Measurements from ENCODE around the gene ZNF160.
"Not testable (repeated sequence)": the region's sequence is repeated elsewhere in the genome, so short reads cannot be mapped to it uniquely, and the experiment has no call there.

Gene ZNF160

DNA sequence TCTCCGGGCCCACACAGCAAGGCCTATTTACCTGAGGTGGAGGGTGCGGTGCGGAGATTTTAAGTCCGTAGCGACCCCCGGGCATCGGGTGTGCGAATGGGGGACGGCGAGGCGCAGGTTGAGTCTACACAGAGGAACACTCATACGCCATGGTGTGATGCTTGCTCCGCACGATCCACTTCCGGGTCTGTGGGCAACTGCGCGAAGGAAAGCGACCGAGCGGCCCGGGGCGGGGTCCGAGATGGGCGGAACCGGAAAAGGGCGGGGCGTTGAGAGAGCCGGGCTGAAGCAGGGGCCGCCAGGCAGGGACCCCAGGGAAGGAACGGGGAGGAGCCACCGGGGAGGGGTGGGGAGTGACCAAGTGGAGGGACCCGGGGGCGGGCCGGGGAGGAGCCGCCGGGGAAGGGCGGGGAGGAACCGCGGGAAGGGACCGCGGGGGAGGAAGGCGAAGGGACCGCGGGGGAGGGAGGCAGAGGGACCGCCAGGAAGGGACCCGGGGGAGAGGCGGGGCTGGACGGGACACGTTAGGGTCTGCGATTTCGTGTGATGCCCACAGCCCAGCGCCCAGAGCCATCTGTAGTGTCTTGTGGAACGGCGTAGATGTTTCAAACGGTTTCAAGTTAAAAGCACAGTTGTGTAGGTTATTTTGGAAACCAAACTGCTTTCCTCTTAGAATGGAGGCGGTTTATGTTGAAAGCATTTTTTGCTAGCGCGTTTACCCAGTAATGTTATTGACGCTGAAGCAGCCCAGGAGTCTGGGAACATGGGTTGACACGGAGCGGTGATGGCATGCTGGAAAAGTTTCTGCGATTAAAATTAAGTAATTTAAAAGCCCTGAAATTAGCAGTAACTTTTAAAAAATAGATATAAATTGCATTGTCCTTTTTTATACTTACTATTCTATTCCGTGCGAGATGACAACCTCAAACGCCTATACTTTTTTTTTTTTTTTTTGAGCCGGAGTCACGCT lies at the start of gene ZNF160:
TSS of gene ZNF160 (minus strand) at position 189 of the 970 bp plus-strand sequence. CDS start 17,146 bp downstream, outside the sequence.
- DNase-seq (ENCODE audit: low spot score): peak; percentile 98

DNA sequence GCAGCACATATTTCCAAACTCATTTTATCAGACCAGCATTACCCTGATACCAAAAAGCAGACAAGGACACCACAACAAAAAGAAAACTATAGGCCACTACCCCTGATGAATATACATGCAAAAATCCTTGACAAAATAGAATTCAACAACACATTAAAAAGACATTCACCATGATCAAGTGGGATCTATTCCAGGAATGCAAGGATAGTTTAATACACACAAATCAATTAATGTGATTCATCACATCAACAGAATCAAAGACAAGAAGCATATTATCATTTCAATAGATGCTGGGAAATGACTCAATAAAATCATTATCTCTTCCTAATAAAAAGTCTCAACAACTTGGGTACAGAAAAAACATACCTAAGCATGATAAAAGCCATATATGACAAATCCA lies 44.4 kb upstream of the ZNF160 start:
- no peak for DNase-seq (ENCODE audit: low spot score)

DNA sequence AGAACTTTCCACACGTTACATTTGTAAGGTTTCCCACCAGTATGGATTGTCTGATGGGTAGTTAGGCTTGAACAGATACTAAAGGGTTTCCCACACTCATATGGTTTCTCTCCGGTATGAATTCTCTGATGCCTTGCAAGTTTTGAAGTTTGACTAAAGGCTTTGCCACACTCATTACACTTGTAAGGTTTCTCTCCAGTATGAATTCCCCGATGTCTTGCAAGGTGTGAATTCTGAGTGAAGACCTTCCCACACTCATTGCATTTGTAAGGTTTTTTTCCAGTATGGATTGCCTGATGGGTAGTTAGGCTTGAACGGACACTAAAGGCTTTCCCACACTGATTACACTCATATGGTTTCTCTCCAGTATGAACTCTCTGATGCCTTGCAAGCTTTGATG lies 37.1 kb upstream of the ZNF160 start:
- no peak for DNase-seq (ENCODE audit: low spot score)

DNA sequence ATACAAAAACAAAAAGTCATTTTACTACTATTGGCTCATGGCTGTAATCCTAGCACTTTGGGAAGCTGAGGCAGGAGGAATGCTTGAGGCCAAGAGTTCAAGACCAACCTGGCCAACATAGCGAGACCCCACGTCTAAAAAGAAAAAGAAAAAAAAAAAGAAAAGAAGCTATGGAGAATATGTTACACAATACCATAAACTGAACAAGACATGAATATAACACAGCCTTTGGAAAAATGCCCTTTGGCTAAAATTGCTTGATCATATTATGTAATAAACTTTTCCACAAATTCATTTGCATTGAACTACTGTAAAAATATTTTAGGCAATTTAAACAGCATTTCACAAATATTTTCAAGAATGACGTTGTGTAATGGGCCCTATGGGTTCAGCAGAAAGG lies 33.2 kb upstream of the ZNF160 start:
- no peak for DNase-seq (ENCODE audit: low spot score)

DNA sequence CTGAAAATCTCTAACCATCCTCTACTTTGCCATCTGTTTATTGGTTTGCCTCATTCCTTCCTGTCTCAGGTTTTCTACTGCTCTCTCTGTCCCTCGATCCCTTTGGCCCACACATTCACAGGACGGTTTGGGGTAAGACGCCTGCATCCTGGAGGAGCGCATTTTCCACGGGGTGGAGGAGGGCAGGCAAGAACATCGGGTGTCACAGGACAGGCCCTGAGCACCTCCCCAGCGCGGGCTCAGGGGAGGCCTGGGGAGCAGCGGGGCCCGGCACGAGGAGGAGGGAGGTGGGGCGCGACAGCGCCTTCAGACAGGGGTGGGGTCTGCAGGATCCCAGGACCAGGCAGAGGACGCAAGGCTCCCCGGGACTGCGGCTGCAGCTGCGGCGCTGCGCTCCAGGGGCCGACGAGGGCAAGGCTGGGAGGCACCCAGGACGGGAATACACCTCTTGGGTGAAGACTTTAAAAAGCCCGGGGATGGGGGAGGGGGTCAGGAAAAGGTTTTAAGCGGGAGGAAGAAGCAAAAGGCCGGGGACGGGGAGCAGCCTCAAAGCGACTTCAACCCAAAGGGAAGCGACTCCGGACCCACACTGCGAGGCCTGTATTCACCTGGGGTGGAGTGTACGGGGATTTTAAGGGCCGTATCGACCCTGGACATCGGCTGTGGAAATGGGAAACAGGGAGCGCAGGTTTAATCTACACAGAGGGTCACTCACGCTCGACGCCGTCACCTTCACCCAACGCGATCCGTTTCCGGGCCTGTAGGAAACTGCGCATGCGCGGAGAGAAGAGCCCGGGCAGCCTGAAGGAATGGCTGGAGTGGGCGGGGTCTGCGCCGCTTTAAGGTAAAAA lies 29.1 kb upstream of the ZNF160 start, which contains the start of gene ZNF415:
TSS of gene ZNF415 (minus strand) at position 770 of the 851 bp plus-strand sequence. CDS start 10,234 bp downstream, outside the sequence.
- DNase-seq (ENCODE audit: low spot score): peak; percentile 66

DNA sequence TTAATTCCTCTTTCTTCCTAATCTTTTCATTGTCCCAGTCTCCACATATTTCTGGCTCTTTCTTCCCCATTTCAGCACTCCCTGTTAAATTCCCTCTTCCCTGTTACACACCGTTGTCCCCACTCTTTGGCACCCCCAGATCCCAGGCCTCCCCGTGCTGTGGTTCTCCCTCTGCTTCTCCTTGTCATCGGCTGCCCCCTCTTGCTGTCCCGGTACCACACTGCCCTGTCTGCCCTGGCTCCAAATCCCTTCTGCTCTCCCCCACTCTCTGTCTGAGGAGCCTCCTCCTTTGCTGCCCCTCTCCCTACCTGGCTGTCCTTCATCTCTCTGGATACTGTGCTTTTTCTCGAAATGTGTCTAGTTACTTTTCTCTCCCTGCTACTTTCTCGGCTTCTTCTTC lies 28.5 kb upstream of the ZNF160 start:
- DNase-seq (ENCODE audit: low spot score): peak; percentile 50

DNA sequence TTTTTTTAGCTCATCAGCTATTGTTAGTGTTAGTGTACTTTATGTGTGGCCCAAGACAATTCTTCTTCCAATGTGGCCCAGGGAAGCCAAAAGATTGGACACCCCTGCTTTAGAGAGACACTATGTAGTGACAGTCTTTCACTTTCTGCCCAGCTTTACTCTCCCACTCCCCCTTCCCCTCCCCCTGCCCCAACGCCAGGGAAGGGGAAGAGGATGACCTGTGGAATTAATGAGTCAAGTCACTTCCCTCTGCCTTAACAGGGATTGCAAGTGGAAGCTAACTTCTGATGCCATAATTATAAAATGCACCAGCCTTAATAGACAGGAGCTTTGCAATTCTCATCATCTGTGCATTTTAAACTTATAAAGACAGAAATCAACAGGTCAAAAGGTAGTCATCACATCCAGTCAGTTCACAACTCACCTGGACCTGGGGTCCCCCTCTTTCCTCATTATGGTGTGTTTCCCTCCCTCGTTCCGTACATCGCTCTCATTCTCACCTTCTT lies 27.9 kb upstream of the ZNF160 start:
- no peak for DNase-seq (ENCODE audit: low spot score)

DNA sequence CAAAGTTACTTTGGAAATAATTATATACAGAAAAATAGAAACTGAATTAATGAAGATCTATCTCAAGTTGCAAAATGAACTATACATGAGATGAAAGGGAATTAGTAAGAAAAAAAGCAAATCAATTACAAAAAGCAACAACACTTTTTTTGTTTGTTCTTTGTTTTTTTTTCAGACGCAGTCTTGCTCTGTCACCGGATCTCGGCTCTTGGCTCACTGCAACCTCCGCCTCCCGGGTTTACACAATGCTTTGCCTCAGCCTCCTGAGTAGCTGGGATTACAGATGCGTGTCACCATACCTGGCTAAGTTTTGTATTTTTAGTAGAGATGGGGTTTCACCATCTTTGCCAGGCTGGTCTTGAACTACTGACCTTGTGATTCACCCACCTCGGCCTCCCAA lies 27.3 kb upstream of the ZNF160 start:
- peak; percentile 41 for DNase-seq (ENCODE audit: low spot score)

DNA sequence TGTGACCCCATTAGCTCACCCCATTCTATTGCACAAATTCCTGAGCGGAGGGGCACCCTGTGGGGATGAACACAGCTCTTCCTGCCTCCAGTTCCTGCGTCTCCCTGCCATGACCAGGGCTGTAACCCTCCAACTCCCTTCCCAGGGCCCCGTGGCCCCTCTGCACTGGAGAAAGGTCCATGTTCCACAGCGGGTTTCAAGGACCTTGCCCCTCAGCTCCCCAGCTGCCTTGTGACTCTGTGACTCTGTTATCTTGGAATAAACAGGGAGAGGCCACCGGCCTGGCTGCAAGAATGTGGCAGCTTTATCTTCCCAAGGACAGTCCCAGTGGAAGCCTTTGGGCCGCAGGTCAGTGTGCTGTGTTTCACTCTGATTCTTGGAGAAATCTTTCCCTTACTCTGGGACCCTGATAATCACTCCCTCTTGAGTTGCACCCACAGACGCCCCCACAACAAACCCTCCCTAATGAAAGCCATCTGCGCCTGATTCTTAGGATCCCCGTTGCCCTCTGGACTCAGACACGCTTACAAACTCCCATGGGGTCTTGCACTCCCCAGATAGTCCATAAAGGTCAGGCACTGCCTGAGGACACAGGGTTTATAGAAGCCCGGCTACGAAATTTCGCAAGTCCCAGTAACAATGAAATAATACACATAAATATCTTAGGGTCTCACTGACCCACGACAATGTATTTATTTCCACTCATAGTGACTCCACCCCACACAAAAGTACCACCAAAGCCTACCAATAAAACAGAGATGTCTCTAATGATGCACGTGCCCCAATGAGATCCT lies 23.7 kb upstream of the ZNF160 start:
- not testable (repeated sequence) for DNase-seq (ENCODE audit: low spot score)

DNA sequence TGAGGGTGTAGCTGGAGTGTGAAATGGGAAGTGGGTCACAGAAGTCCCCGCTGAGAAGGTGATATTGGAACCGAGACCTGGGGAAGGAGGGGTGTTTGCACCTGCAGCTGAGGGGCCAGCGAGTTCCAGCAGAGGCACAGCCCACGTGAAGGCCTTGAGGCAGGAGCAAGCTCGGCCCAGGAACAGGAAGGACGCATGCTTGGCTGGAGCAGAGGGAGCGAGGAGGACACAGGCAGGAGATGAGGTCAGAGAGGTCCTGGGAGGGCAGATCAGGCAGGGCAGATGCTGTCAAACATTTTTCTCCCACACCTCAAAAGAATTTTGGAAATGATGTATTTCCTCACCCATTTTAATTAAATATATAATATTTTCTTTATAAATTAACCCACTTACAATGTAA lies 20.2 kb upstream of the ZNF160 start:
- no peak for DNase-seq (ENCODE audit: low spot score)

DNA sequence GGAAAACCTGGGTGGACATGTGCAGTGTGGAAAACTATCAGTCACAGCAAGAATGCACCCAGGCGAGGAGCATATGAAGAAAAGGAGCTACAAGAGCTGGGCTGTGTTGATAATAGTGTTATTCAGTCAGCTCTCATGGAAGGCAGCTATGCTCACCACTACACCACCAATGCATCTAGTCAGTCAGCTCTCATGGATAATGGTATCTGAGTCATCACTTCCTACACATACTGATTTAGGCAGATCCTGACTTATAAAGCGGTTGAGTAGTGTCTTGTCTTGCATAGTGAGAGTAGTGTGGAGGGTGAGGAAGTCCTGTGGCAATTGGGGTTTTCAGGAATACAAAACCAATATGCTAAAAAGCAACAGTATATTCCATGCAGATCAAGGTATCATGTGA lies 9.1 kb upstream of the ZNF160 start:
- no peak for DNase-seq (ENCODE audit: low spot score)

DNA sequence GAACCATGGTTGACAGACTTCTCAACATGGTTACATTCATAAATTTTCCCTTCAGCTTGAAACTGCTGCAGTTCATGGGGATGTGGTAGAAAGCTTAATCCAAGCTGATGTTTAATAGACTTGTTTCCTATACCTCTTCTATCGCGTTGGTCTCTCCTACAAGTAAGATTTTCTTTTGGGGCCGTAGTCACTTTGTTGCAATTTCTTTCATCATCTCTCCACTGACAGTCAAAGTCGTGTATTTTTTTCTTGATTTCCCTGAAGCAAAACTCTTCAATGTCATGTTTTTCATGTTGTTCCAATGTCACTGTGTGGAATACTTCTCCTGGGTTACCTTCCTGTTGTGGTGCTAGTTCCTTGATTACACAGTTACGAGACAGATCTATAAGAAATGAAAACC lies 6.3 kb upstream of the ZNF160 start:
- no peak for DNase-seq (ENCODE audit: low spot score)

DNA sequence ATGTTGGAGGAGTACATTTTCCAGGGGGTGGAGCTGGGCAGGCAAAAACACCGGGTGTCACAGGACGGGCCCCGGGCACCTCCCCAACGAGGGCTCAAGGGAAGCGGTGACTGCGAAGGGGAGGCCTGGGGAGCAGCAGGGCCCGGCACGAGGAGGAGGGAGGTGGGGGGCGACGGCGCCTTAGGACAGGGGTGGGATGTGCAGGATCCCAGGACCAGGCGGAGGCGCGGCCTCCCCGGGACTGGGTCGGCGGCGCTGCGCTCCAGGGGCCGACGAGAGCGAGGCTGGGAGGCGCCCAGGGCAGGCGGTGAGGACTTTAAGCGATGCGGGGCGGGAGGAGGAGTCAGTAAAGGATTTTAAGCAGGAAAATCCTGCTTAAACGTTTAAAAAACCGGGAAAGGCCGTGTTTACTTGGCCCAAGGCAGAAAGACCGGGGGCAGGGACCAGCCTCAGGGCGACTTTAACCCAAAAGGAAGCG lies 427 bp downstream of the ZNF160 start:
- no peak for DNase-seq (ENCODE audit: low spot score)

DNA sequence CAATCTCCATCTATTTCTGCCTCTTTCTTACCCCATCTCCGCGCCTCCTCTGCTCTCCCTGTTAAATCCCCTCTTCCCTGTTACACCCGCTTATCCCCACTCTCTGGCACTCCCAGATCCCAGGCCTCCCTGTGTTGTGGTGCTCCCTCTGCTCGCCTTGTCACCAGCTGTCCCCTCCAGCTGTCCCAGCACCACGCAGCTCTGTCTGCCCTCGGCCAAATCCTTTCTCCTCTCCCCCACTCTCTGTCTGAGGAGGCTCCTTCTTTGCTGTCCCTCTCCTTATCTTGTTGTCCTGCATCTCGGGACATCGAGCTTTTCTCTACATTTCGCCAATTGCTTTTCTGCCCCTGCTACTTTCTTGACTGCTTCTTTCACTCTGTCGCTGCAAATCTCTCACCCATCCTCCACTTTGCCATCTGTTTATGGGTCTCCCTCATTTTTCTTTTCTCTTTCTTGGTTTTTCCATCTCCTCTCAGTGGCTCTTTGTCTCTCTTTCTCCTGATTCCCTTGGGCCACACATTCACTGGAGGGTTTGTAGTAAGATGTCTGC lies 941 bp downstream of the ZNF160 start:
- DNase-seq (ENCODE audit: low spot score): no peak

DNA sequence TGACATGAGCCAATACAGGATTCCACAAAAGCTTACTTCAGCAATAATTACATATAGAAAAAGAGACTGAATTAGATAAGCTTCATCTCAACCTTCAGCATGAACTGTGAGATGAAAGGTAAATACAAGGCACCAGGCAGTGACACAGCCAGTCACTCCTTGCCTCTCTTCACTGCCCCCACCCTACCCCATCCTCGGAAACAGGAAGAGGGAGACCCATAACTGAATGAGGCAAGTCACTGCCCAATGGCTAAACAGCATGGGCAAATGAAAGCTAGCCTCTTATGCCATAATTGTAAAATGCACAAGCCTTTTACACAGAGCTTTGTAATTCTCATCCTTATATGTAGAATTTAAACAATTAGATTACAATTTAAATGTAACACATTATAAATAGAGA lies 1.7 kb downstream of the ZNF160 start:
- DNase-seq (ENCODE audit: low spot score): no peak

DNA sequence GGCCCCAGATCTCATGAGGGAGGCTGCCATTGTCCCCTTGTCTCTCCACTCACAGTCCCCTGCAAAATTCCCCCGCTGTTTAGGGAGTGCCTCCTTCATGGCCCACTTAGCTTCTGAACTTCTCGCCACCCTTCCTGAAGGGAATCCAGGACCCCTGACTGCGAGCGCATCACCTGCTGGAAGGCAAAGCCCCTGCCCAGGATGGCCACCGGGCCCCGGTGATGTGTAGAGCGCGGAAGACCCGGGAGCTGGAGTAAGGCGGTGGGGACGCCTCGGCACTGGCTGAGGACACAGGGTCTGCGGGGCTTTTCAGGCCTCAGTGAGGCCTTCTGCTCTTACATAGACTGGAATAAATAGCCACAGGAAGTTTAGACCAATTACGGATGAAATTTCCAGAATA lies 4.7 kb downstream of the ZNF160 start:
- not testable (repeated sequence) for DNase-seq (ENCODE audit: low spot score)

DNA sequence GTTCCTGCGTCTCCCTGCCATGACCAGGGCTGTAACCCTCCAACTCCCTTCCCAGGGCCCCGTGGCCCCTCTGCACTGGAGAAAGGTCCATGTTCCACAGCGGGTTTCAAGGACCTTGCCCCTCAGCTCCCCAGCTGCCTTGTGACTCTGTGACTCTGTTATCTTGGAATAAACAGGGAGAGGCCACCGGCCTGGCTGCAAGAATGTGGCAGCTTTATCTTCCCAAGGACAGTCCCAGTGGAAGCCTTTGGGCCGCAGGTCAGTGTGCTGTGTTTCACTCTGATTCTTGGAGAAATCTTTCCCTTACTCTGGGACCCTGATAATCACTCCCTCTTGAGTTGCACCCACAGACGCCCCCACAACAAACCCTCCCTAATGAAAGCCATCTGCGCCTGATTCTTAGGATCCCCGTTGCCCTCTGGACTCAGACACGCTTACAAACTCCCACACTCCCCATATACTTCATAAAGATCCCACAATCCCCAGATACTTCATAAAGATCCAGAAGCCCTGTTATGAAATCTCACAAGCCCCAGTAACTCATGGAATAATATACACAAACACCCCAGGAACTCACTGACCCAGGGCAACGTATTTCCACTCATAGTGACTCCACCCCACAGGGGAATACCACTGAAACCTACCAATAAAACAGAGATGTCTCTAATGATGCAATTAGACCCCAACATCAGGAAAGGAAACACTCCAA lies 6.1 kb downstream of the ZNF160 start:
- DNase-seq (ENCODE audit: low spot score): not testable (repeated sequence)

DNA sequence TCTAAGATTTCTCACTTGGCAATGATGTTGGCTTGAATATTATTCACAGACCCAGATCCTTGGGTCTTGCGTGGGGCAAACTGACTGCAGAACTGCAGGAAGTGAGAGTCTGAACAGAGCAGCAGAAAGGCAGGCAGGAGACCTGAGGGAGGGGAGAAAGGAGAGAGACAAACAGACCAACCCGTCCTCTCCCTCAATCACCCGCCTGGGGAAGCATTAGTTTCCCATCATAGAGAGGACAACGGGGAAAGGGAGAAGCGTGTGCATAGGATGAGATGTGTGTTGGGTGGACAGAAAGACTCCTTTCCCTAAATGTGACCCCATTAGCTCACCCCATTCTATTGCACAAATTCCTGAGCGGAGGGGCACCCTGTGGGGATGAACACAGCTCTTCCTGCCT lies 6.6 kb downstream of the ZNF160 start:
- DNase-seq (ENCODE audit: low spot score): not testable (repeated sequence)

DNA sequence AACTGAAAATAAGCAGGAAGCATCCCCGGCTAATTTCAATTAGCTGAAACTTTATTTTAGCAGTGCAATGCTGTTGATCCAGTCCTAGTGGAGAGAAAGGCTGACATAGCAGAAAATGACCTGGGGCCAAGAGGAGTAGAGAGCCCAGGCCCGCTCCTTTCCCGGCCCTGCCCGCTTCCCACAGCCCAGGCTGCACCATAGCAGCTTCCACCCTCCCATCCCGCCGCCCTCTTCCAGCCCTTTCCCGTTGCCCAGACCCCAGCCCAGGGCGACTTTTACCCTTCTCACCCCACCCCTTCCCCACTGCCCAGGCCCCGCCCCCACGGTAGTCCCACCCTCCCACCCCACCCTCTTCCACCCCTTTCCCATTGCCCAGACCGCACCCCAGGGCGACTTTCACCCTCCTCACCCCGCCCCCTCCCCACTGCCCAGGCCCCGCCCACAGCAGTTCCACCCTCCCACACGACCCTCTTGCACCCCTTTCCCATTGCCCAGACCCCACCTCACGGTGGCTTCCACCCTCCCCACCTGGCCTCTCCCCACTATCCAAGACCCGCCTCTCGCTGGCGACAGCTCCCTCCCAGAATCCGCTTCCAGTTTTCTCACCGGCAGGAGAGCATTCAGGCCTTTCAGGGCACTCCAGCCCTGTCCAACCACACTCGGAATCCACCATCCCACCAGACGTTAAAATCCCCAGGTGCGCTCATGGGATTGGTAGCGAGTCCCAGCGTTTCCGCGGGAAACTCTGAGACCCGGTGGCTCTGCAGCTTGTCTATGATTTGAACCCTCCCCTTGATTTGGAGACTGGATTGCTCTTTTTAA lies 8.3 kb downstream of the ZNF160 start:
- no peak for DNase-seq (ENCODE audit: low spot score)

DNA sequence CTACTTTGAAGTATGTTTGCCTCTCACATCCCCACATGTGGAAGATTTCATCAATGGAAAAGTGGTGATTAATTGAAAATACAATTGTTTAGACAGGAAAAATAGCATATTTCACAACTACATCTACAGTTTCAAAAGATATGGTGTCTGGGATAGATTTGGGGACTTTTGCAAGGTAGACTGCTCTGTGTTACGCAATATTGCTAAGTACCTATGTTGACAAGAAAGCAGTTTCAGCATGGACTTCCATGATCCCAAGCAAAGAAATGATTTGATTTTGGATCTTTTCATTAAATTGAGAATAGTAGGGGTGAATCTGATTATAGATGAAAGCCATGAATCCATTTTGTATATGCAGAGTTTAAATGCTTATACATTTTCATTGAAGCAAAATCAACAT lies 10.5 kb downstream of the ZNF160 start:
- DNase-seq (ENCODE audit: low spot score): no peak

Measured in globus pallidus (tissue), 1 donor.